Measurements from ENCODE around the gene MAP3K2. TPM values are rescaled to one million over a fixed set of nuclear protein-coding genes. Genes with fewer than 3 reads are reported as not detected.

The MAP3K2 gene
- polyA plus RNA-seq, 1 donor = 27.5 TPM

DNA sequence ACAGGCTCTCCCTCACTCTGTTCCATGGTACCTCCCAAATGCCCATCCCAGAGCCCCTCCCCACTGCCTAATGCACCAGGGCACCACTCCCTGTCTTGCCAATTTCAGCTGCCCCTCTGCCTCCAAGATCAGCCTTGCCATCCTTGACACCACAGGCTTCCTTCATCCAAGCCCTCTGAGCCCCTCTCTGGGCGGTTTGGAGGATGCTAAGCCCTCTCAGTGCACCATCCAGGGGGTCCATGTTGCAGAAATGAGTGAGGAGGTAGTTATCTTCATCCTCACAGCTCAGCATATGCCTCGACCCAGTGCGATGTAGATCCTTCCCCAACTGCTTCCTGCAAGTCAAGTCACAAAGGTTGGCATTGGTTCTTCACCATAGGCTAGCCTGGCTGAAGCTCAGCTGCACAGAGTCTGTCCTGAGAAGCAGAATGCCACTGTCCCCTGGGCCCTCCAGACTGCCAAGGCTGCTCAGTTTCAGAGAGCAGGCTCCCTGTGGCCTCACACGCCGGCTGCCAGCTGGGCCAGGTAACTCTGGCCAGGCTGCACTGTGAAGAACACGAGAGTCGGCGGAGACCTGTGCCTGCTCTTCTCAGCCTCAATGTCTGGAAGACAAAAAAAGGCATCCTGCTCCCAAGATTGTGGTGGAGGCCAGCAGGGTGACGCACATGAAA is 9.9 kb upstream of the MAP3K2 start:
- Histone ChIP-seq H3K27ac (ENCODE audit: low read length) (peak overlapping the region; percentile 84), H3K4me1 (ENCODE audit: control insufficient read depth, insufficient read depth, low read length) (peaks cover 40% of the 10 kb centered on the region), H3K4me3 (ENCODE audit: low read length) (no peak overlapping the region), H3K36me3 (ENCODE audit: control insufficient read depth, insufficient read depth, low read length) (no peaks in the 10 kb centered on the region), H3K9me3 (ENCODE audit: control insufficient read depth, low read depth, low read length) (peaks cover 2% of the 10 kb centered on the region), H3K27me3 (ENCODE audit: control insufficient read depth, insufficient read depth, low read length) (no peaks in the 10 kb centered on the region)
- no peak for DNase-seq
- WGBS (ENCODE audit: insufficient coverage, low lambda C conversion rate) = no CpG with 5 or more reads among the region's 9 CpGs

DNA sequence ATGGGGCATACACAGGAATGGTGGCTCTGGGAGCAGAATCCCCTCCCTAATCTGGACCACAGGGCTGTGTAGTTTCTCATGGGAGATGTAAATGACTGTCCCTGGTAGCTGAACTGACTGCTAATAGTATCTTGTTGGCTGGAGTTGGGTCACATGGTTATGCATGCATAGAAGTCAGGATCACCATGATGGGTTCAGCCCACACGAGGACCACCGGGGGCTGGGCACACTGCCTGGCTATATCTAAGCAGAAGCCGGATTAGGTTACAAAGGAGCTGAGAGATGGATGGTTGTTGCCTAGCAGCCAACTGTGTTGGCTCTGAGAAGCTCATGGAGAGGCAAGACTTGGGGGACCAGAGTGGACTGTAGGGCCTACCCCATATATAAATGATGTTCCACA is 6.7 kb upstream of the MAP3K2 start:
- Histone ChIP-seq H3K4me3 (ENCODE audit: low read length) (no peak overlapping the region), H3K27ac (ENCODE audit: low read length) (no peak overlapping the region), H3K9me3 (ENCODE audit: control insufficient read depth, low read depth, low read length) (peaks cover 2% of the 10 kb centered on the region), H3K27me3 (ENCODE audit: control insufficient read depth, insufficient read depth, low read length) (no peaks in the 10 kb centered on the region), H3K36me3 (ENCODE audit: control insufficient read depth, insufficient read depth, low read length) (no peaks in the 10 kb centered on the region), H3K4me1 (ENCODE audit: control insufficient read depth, insufficient read depth, low read length) (peaks cover 17% of the 10 kb centered on the region)
- WGBS (ENCODE audit: insufficient coverage, low lambda C conversion rate) = 100% methylated on average over 1 of the region's 3 CpGs
- DNase-seq = no peak

DNA sequence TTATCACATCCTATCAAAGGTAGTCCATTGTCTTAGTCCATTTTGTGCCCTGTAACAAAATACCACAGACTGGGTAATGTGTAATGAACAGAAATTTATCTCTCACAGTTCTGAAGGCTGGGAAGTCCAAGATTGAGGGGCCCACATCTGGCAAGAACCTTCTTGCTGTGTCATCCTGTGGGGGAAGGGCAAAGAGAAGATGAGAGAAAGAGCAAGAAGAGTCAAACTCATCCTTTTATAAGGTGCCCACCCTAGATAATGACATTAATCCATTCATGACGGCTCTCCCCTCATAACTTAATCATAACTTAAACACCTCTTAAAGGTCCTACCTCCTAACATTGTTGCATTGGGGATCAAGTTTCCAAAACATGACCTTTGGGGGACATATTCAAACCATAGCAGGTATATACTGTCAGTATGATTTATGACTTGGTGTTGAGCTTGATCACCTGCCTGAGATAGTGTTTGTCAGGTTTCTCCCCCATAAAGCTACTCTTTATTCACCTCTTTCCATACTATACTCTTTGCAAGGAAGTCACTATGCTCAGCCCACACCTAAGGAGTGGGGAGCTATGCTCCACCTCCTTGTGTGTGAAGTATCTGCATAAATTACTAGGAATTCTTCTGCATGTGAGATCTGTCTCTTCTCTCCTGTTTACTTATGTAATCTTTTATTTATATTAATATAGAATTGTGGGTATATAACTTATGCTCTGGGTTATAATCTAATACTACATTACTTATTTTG is 5.2 kb upstream of the MAP3K2 start:
- Histone ChIP-seq H3K36me3 (ENCODE audit: control insufficient read depth, insufficient read depth, low read length) (no peaks in the 10 kb centered on the region), H3K27me3 (ENCODE audit: control insufficient read depth, insufficient read depth, low read length) (no peaks in the 10 kb centered on the region), H3K4me3 (ENCODE audit: low read length) (no peak overlapping the region), H3K4me1 (ENCODE audit: control insufficient read depth, insufficient read depth, low read length) (peaks cover 25% of the 10 kb centered on the region), H3K9me3 (ENCODE audit: control insufficient read depth, low read depth, low read length) (peaks cover 2% of the 10 kb centered on the region), H3K27ac (ENCODE audit: low read length) (no peak overlapping the region)
- no CpG with 5 or more reads among the region's 1 CpG for WGBS (ENCODE audit: insufficient coverage, low lambda C conversion rate)
- no peak for DNase-seq

DNA sequence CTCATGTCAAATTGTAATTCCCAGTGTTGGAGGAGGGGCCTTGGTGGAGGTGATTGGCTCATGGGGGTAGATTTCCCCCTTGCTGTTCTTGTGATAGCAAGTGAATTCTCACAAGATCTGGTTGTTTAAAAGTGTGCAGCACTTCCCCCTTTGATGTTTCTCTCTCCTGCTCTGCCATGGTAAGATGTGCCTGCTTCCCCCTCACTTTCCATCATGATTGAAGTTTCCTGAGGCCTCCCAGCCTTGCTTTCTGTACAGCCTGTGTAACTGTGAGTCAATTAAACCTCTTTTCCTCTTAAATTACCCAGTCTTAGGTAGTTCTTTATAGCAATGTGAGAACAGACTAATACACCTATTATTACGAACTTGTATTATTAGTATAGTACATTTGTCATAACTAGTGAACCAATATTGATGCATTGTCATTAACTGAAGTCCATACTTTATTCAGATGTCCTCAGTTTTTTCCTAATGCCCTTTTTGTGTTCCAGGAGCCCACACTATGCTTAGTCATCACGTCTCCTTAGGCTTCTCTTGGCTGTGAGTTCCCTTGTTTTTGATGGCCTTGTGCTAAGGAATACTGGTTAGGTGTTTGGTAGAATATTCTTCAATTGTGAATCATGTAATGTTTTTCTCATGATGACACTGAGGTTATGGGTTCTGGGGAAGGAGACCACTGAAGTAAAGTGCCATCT is 4.5 kb upstream of the MAP3K2 start:
- Histone ChIP-seq H3K27me3 (ENCODE audit: control insufficient read depth, insufficient read depth, low read length) (no peaks in the 10 kb centered on the region), H3K4me3 (ENCODE audit: low read length) (no peak overlapping the region), H3K27ac (ENCODE audit: low read length) (no peak overlapping the region), H3K9me3 (ENCODE audit: control insufficient read depth, low read depth, low read length) (peaks cover 2% of the 10 kb centered on the region), H3K36me3 (ENCODE audit: control insufficient read depth, insufficient read depth, low read length) (no peaks in the 10 kb centered on the region), H3K4me1 (ENCODE audit: control insufficient read depth, insufficient read depth, low read length) (peaks cover 21% of the 10 kb centered on the region)
- DNase-seq = no peak
- WGBS (ENCODE audit: insufficient coverage, low lambda C conversion rate) = no CpG with 5 or more reads among the region's 2 CpGs

DNA sequence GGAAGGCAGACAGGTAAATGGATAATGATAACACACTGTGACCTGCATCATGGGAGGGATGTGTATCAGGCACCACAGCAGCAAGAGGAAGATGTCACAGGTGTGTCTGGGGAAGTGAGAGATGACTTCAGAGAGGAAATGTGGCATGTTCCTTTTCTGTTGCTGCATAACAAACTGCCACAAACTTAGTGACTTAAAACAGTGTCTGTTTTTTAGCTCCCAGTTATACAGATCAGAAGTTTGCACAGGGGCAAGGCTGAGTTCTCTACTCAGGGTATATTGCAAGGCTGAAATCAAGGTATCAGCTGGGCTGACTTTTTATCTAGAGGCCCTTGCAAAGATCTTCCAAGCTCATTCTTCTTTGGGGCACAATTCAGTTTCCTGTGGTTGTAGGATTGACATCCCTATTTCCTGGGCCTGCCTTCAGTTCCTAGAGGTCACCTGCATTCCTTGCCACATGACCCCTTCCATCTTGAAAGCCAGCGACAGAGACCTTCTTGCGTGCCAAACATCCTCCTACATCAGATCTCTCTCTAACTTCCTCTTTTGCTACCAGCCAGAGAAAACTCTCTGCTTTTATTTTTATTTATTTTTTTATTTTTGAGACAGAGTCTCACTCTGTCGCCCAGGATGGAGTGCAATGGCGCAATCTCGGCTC is 2.1 kb upstream of the MAP3K2 start:
- no peak for DNase-seq
- Histone ChIP-seq H3K4me3 (ENCODE audit: low read length) (no peak overlapping the region), H3K27ac (ENCODE audit: low read length) (no peak overlapping the region), H3K9me3 (ENCODE audit: control insufficient read depth, low read depth, low read length) (peaks cover 2% of the 10 kb centered on the region), H3K36me3 (ENCODE audit: control insufficient read depth, insufficient read depth, low read length) (no peaks in the 10 kb centered on the region), H3K27me3 (ENCODE audit: control insufficient read depth, insufficient read depth, low read length) (no peaks in the 10 kb centered on the region), H3K4me1 (ENCODE audit: control insufficient read depth, insufficient read depth, low read length) (peaks cover 31% of the 10 kb centered on the region)
- WGBS (ENCODE audit: insufficient coverage, low lambda C conversion rate) = 50% methylated on average over 2 of the region's 5 CpGs

DNA sequence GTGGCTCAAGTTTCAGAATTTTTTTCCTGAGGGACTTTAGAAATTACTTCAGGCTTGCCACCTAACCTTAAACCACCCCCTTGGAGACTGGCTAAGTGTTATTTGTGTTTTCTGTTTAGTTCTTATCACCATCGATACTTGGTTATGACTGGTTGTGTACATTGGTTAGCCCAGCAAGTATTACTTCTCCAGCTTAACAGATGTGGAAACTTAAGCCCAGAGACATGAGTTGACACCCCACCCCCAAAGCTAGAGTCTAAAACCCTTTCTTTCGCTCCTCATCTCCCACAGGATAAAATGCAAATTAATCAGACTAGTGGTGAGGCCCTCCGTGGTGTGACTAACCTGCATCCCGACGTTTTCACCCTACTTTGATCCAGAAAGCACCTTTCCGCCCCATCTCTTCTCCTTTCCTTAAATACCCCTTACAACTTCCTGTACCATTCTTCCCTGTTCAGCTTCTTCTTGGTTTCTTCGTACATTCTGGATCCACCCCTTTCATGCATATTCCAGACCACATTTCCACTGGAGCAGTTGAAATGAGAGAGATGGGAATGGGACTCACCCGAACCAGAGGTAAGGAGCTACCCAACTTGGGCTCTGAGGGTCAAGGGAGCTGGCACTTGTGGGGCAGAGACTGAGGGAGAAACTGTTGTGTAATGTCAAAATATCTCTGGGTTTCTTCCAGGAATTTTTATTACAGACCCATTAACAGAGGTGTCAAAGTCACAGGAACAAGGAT is 819 bp upstream of the MAP3K2 start:
- Histone ChIP-seq H3K9me3 (ENCODE audit: control insufficient read depth, low read depth, low read length) (peaks cover 2% of the 10 kb centered on the region), H3K4me3 (ENCODE audit: low read length) (peak overlapping the region; percentile 37), H3K4me1 (ENCODE audit: control insufficient read depth, insufficient read depth, low read length) (peaks cover 31% of the 10 kb centered on the region), H3K27ac (ENCODE audit: low read length) (peak overlapping the region; percentile 93), H3K27me3 (ENCODE audit: control insufficient read depth, insufficient read depth, low read length) (no peaks in the 10 kb centered on the region), H3K36me3 (ENCODE audit: control insufficient read depth, insufficient read depth, low read length) (peaks cover 4% of the 10 kb centered on the region)
- peak; percentile 35 to 69 for DNase-seq
- 36% methylated on average over 4 of the region's 8 CpGs for WGBS (ENCODE audit: insufficient coverage, low lambda C conversion rate)

DNA sequence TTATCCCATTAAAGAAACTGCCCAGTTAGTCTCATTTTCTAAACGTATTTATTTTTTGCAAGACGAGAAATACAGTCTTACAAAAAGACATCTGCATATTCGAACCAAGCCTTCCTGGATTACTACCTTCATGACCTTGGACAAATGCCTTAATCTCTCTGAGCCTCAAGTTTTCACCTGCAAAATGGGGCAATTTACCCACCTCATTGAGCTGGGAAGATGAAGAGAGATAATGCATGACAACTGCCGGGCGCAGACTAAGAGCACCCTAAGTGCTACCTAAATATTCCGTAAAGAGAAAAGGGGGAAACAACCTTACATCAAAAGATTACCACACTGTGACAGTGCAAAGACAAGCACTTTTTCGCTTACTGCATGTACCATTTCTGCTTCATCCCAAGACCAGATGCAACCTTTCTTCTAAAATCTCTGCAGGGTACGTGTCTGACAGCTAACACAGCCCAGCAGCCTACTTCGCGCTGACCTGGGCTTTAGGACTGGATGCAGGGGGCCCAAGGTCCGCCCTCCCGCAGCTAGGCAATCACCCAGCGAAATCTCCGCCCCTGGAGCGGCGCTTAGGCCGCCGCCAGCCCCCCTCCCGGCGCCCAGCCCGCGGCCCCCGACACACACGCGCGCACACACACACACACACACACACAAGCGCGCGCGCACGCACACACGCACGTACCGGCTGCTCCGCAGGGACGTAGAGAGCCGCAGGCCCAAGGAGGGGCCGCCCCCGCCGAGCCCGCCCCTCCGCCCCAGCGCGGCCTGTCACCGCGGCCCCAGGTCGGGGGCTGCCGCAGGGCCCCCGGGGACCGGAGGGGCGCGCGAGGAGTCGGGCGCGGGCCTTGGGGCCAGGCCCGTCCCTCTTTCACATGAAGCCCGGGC is 766 bp downstream of the MAP3K2 start:
- DNase-seq = peak; percentile 85 to 92
- no peaks in the 10 kb centered on the region for H3K9me3 ChIP-seq (ENCODE audit: control insufficient read depth, low read depth, low read length)
- H3K36me3 ChIP-seq (ENCODE audit: control insufficient read depth, insufficient read depth, low read length) = peaks cover 4% of the 10 kb centered on the region
- 25% methylated on average over 2 of the region's 58 CpGs for WGBS (ENCODE audit: insufficient coverage, low lambda C conversion rate)
- H3K4me1 ChIP-seq (ENCODE audit: control insufficient read depth, insufficient read depth, low read length) = peaks cover 31% of the 10 kb centered on the region
- H3K27me3 ChIP-seq (ENCODE audit: control insufficient read depth, insufficient read depth, low read length) = no peaks in the 10 kb centered on the region
- peak overlapping the region; percentile 99 for H3K27ac ChIP-seq (ENCODE audit: low read length)
- H3K4me3 ChIP-seq (ENCODE audit: low read length) = peak overlapping the region; percentile 73

DNA sequence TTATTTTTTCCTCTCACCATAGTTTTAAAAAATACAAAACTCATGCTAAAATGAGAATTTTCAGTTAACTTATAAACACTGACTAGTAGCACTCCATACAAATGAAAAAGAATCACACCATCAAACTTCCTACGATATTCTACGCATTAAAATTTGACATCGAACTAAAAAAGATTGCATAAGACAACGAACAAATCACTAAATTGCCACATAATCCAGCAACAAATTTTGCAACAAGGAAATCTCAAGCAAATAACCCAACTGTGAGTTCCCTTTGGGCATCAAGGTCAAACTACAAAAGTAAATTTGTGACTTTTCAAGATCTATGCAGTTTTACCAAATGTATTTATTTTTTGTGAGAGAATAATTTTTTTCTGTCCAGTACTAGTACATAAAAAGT is 1.5 kb downstream of the MAP3K2 start:
- Histone ChIP-seq H3K9me3 (ENCODE audit: control insufficient read depth, low read depth, low read length) (no peaks in the 10 kb centered on the region), H3K4me1 (ENCODE audit: control insufficient read depth, insufficient read depth, low read length) (peaks cover 31% of the 10 kb centered on the region), H3K4me3 (ENCODE audit: low read length) (peak overlapping the region; percentile 73), H3K36me3 (ENCODE audit: control insufficient read depth, insufficient read depth, low read length) (peaks cover 4% of the 10 kb centered on the region), H3K27ac (ENCODE audit: low read length) (peak overlapping the region; percentile 99), H3K27me3 (ENCODE audit: control insufficient read depth, insufficient read depth, low read length) (no peaks in the 10 kb centered on the region)
- 66% methylated on average over 4 of the region's 4 CpGs for WGBS (ENCODE audit: insufficient coverage, low lambda C conversion rate)
- no peak for DNase-seq

DNA sequence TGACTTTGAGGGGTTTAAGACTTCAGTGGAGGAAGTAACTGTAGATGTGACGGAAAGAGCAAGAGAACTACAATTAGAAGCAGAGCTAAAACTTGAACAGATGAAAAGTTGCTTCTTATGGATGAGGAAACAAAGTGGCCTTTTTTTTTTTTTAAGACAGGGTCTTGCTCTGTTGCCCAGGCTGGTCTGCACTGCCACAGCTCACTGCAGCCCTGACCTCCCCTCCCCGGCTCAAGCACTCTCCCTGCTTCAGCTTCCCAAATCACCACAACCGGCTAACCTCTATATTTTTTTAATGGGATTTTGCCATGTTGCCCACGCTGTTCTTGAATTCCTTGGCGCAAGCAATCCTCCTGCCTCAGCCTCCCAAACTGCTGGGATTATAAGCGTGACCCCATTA is 3.2 kb downstream of the MAP3K2 start:
- Histone ChIP-seq H3K9me3 (ENCODE audit: control insufficient read depth, low read depth, low read length) (no peaks in the 10 kb centered on the region), H3K36me3 (ENCODE audit: control insufficient read depth, insufficient read depth, low read length) (peaks cover 4% of the 10 kb centered on the region), H3K4me1 (ENCODE audit: control insufficient read depth, insufficient read depth, low read length) (peaks cover 24% of the 10 kb centered on the region), H3K4me3 (ENCODE audit: low read length) (no peak overlapping the region), H3K27ac (ENCODE audit: low read length) (no peak overlapping the region), H3K27me3 (ENCODE audit: control insufficient read depth, insufficient read depth, low read length) (no peaks in the 10 kb centered on the region)
- 92% methylated on average over 2 of the region's 6 CpGs for WGBS (ENCODE audit: insufficient coverage, low lambda C conversion rate)
- no peak for DNase-seq

All from large intestine (tissue), 3 donors.